TTC549 (cell line): ENCODE results near the gene NDST3.
"Not testable (repeated sequence)": the region's sequence is repeated elsewhere in the genome, so short reads cannot be mapped to it uniquely, and the experiment has no call there.

Experiments used
- FAIRE-seq: peaks from 2 replicates; lab custom pipeline; 2012; peaks lifted over from hg19 to GRCh38; lab: Jason Lieb, UNC

The NDST3 gene

GRCh38 chr4:118180776-118181175 lies 146.5 kb downstream of the NDST3 start:
- FAIRE-seq: no peak

- FAIRE-seq: no peak
These were observed 156.6 kb downstream of the NDST3 start for GRCh38 chr4:118190903-118191302.

GRCh38 chr4:118193421-118193820 lies 159.1 kb downstream of the NDST3 start:
- FAIRE-seq: no peak

- no peak for FAIRE-seq
These were observed 172.3 kb downstream of the NDST3 start for GRCh38 chr4:118206627-118207026.

GRCh38 chr4:118213101-118213500 lies 178.8 kb downstream of the NDST3 start:
- no peak for FAIRE-seq

- FAIRE-seq: no peak
These were observed 181.5 kb downstream of the NDST3 start for GRCh38 chr4:118215826-118216225.

- FAIRE-seq: no peak
These were observed 187.0 kb downstream of the NDST3 start for GRCh38 chr4:118221227-118221800.

- peak; percentile 76 for FAIRE-seq
These were observed 190.1 kb downstream of the NDST3 start for GRCh38 chr4:118224243-118224829.

GRCh38 chr4:118225511-118225910 lies 191.2 kb downstream of the NDST3 start:
- FAIRE-seq: no peak

- FAIRE-seq: no peak
These were observed 192.2 kb downstream of the NDST3 start for GRCh38 chr4:118226311-118227010.

GRCh38 chr4:118235566-118236120 lies 201.4 kb downstream of the NDST3 start:
- FAIRE-seq: no peak

- FAIRE-seq: no peak
These were observed 203.2 kb downstream of the NDST3 start for GRCh38 chr4:118237531-118237930.

GRCh38 chr4:118249890-118250289 lies 215.6 kb downstream of the NDST3 start:
- FAIRE-seq: no peak

GRCh38 chr4:118254368-118254767 lies 220.1 kb downstream of the NDST3 start:
- FAIRE-seq: no peak

- FAIRE-seq: no peak
These were observed 224.8 kb downstream of the NDST3 start for GRCh38 chr4:118259111-118259510.

GRCh38 chr4:118260309-118260708 lies 226.0 kb downstream of the NDST3 start:
- no peak for FAIRE-seq

- no peak for FAIRE-seq
These were observed 229.8 kb downstream of the NDST3 start for GRCh38 chr4:118264096-118264495.

- FAIRE-seq: no peak
These were observed 231.2 kb downstream of the NDST3 start for GRCh38 chr4:118265312-118266144.

GRCh38 chr4:118266145-118266496 lies 231.8 kb downstream of the NDST3 start:
- FAIRE-seq: not testable (repeated sequence)

GRCh38 chr4:118268780-118269179 lies 234.5 kb downstream of the NDST3 start:
- no peak for FAIRE-seq

- FAIRE-seq: peak; percentile 84
These were observed 236.2 kb downstream of the NDST3 start for GRCh38 chr4:118270492-118270891.

GRCh38 chr4:118271788-118272187 lies 237.5 kb downstream of the NDST3 start:
- no peak for FAIRE-seq

GRCh38 chr4:118273642-118274041 lies 239.4 kb downstream of the NDST3 start:
- no peak for FAIRE-seq
